A172 (cell line): Measurements from ENCODE around the gene IL1F10. TPM values are rescaled to one million over a fixed set of nuclear protein-coding genes. Genes with fewer than 3 reads are reported as not detected.
A peak's percentile ranks its signal among the peaks of the same experiment; 100 is the strongest.
"Not testable (repeated sequence)": the region's sequence is repeated elsewhere in the genome, so short reads cannot be mapped to it uniquely, and the experiment has no call there.

ENCODE experiments used
- DNase-seq: peaks from one replicate; pipeline ENCODE4 v3.0.0-alpha.2; 2015; ENCODE audit warnings: low spot score
- total RNA-seq: library from RNA; depleted of rRNA; stranded (reverse); fragments of >200 nt; shearing (Covaris generic); gene quantifications from 2 replicates; pipeline ENCODE4 v1.2.3, GENCODE V29; 2014

IL1F10 gene
- total RNA-seq, 1 experiment from 2014 or later: not detected

GRCh38 chr2:113080134-113080533 is 12.4 kb downstream of the IL1F10 start:
- peak; percentile 60 for DNase-seq

GRCh38 chr2:113081488-113082210 is 13.9 kb downstream of the IL1F10 start:
- DNase-seq: no peak

GRCh38 chr2:113083296-113083695 is 15.5 kb downstream of the IL1F10 start:
- no peak for DNase-seq

GRCh38 chr2:113084249-113085000 is 16.7 kb downstream of the IL1F10 start:
- DNase-seq: no peak

GRCh38 chr2:113085542-113085941 is 17.8 kb downstream of the IL1F10 start:
- no peak for DNase-seq

GRCh38 chr2:113088213-113088992 is 20.6 kb downstream of the IL1F10 start:
- no peak for DNase-seq

- no peak for DNase-seq
These were observed 22.1 kb downstream of the IL1F10 start for GRCh38 chr2:113089916-113090315.

GRCh38 chr2:113091231-113091896 is 23.6 kb downstream of the IL1F10 start:
- no peak for DNase-seq

GRCh38 chr2:113092864-113093612 is 25.3 kb downstream of the IL1F10 start:
- no peak for DNase-seq

- DNase-seq: no peak
These were observed 25.8 kb downstream of the IL1F10 start for GRCh38 chr2:113093613-113093977.

GRCh38 chr2:113096306-113096705 is 28.5 kb downstream of the IL1F10 start:
- DNase-seq: not testable (repeated sequence)

- not testable (repeated sequence) for DNase-seq
These were observed 29.3 kb downstream of the IL1F10 start for GRCh38 chr2:113096842-113097618.

GRCh38 chr2:113098041-113098440 is 30.3 kb downstream of the IL1F10 start:
- no peak for DNase-seq

- no peak for DNase-seq
These were observed 30.8 kb downstream of the IL1F10 start for GRCh38 chr2:113098532-113098931.

- DNase-seq: no peak
These were observed 34.4 kb downstream of the IL1F10 start for GRCh38 chr2:113102133-113102532.

- no peak for DNase-seq
These were observed 35.5 kb downstream of the IL1F10 start for GRCh38 chr2:113103277-113103676.

- no peak for DNase-seq
These were observed 36.4 kb downstream of the IL1F10 start for GRCh38 chr2:113104054-113104611.

GRCh38 chr2:113105047-113105785 is 37.4 kb downstream of the IL1F10 start:
- DNase-seq: peak; percentile 67

GRCh38 chr2:113111121-113111520 is 43.4 kb downstream of the IL1F10 start:
- DNase-seq: no peak
